D721Med (cell line): ENCODE data around the gene NEUROD2.

Source experiments
- DNase-seq: peaks from one replicate; pipeline ENCODE4 v3.0.0; 2011; ENCODE audit warnings: low spot score; ENCODE audit not compliant: insufficient read length
- FAIRE-seq: peaks from 2 replicates; lab custom pipeline; 2011; peaks lifted over from hg19 to GRCh38; lab: Jason Lieb, UNC
- TF ChIP-seq, protein P1 (sequence below): IDR thresholded peaks from 2 replicates; pipeline ENCODE4 v1.5.1; 2012; ENCODE audit warnings: mild to moderate bottlenecking, control low read depth; ENCODE audit not compliant: insufficient read depth; ENCODE audit errors: missing control alignments

NEUROD2 gene

DNA sequence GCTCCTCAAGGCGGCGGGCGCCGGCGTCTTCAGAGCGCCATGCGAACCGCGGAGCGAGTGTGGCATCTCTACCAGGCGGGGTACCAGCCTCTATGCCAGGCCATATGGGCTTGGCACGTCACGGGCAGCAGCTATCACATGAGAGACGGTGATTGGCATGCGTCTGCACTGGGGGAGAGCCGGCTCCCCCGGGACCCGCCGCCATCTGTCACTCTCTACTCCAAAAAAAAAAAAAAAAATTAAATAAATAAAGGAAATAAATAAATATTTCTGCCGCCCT lies at the start of gene NEUROD2:
Gene NEUROD2, minus strand, starts transcription at position 70 of the 280 bp plus-strand sequence. CDS start 1,321 bp downstream, outside the sequence.
- TF ChIP-seq, protein P1, sequence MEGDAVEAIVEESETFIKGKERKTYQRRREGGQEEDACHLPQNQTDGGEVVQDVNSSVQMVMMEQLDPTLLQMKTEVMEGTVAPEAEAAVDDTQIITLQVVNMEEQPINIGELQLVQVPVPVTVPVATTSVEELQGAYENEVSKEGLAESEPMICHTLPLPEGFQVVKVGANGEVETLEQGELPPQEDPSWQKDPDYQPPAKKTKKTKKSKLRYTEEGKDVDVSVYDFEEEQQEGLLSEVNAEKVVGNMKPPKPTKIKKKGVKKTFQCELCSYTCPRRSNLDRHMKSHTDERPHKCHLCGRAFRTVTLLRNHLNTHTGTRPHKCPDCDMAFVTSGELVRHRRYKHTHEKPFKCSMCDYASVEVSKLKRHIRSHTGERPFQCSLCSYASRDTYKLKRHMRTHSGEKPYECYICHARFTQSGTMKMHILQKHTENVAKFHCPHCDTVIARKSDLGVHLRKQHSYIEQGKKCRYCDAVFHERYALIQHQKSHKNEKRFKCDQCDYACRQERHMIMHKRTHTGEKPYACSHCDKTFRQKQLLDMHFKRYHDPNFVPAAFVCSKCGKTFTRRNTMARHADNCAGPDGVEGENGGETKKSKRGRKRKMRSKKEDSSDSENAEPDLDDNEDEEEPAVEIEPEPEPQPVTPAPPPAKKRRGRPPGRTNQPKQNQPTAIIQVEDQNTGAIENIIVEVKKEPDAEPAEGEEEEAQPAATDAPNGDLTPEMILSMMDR, result no peak
- FAIRE-seq (no peak), DNase-seq (no peak)

DNA sequence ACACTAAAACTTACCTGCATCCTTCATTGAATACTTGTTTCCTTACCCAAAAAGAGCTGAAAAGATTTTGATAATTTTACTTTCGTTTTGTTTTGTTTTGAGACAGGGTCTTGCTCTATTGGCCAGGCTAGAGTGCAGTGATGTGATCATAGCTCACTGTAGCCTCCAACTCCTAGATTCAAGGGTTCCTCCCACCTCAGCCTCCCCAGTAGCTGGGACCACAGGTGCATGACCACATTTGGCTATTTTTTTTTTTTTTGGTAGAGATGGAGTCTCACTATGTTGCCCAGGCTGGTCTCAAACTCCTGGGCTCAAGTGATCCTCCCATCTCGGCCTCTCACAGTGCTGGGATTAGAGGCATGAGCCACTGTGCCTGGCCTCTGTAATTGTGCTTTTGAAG lies 47.4 kb upstream of the NEUROD2 start:
- no peak for FAIRE-seq

DNA sequence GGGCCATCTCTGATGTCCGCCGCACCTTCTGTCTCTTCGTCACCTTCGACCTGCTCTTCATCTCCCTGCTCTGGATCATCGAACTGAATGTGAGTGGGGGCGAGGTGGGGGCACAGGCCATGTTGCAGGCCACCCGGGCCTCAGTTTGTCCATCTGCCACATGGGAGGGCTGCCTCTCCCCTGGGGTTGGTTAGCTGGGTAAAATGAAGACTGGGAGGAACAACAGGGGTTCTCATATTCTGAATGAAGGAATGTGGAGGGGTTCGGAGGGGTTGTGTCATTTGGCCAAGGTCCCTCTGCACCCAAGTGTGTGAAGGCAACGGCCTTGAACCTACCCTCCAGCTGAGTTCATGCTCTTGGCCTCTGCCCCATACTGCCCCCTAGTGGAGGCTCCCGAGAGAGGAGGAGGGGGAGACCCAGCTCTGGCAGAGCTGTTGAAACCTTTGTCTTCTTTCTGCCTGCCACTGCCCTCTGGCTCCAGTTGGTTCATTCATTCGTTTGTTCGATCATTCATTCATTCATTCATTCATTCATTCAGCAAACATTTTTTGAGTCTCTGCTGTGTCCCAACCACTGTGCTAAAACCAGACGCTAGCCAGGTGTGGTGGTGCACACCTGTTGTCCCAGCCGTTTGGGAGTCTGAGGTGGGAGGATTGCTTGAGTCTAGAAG lies 46.1 kb upstream of the NEUROD2 start:
- no peak for FAIRE-seq
- DNase-seq, result peak; percentile 93
- TF ChIP-seq, protein P1, result peak; percentile 87

More for the DNA sequence above, 47.4 kb upstream of the NEUROD2 start:
- TF ChIP-seq, protein P1, result no peak
- DNase-seq, result no peak

DNA sequence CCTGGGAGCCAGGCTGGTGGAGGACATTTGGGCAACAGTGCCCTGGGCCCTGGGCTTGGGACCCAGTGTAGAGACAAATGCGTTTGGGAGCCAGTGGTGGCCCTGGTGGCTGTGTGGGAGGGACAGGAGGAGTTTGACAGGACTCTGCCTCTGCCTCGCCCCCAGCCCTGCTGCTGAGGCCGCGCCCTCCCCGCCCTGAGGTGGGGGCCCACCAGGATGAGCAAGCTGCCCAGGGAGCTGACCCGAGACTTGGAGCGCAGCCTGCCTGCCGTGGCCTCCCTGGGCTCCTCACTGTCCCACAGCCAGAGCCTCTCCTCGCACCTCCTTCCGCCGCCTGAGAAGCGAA lies 45.6 kb upstream of the NEUROD2 start:
- no peak for DNase-seq
- TF ChIP-seq, protein P1, result no peak
- FAIRE-seq, result no peak

DNA sequence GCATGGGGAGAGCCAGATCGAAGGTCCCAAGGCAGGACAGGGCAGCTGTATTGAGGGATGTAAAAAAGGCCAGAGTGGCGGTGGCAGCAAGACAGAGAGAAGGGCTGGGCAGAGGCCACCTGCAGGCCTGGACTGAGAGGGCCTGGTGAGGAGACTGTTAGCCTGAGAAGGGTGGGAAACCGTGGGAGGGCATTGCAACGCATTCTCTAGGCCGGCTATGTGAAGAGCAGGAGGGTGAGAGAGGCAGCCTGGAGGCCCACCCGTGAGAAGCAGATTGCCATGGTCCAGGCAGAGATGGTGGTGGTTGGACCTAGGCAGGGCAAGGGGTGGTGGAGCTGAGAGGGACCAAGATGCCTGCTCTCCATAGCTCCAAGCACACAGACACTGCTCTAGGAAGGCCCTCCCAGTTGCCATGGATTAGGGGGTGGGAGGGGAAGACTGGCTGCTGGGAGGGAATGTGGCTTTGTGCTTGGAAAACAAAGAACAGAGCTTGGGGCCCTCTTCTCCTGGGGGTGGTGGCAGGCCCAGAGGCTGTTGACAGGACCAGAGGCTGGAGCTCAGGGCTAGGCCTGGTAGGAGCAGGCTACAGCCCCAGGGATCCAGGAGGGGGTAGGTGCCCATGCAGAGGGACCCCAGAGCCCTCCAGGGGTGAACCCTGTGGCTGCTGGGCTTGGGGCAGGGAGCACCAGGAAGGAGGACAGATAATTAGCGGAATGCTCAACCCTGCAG lies 45.0 kb upstream of the NEUROD2 start:
- TF ChIP-seq, protein P1, result no peak
- DNase-seq, result no peak
- no peak for FAIRE-seq

DNA sequence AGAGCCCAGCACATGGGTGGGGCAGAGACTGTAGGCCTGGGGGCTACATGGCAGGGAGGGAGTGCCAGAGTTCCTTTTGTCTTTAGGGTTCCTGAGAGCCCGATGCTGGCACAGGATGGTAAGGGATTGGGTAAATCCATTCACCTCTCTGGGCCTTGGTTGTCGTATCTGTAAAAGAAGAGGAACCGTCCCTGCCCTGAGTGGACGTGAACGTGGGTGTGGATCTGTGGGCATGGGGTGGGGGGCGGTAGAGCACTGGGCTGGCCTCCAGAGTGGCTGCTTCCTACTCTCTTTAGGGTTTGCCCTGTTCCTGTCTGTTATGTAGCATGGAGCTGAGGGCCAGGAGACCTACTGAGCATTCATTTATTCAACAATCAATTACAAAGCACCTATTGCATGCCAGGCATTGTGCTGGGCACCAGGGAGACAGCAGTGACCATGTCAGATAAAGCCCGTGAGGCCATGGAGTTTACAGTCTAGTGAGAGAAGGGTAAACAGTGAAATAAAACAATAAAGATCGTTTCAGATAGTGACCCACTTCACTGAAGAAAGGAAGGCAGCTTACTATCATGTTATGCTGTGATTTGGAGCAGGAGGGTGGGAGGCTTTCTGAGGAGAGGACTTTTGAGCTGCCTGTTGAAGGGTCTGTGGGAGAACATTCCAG lies 44.3 kb upstream of the NEUROD2 start:
- DNase-seq, result no peak
- TF ChIP-seq, protein P1, result no peak
- no peak for FAIRE-seq

DNA sequence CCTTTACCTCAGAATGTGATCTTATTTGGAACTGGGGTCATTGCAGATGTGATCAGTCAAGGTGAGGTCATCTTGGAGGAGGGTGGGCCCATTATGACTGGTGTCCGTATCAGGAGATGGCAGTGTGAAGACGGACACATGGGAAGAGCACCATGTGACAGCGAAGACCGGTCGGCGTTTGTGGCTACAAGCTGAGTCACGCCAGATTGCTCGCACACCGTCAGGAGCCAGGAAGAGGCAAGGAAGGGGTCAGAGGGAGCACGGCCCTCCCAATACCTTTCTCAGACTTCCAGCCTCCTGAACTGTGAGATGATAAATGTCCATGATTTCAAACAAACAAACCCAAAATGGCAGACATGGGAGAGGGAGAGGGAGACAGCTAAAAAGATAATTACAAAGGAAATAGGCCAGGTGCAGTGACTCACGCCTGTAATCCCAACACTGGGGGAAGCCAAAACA lies 42.4 kb upstream of the NEUROD2 start:
- TF ChIP-seq, protein P1, result no peak
- DNase-seq (no peak), FAIRE-seq (no peak)
